Lower lobe of right lung (tissue), 2 donors: ENCODE data around the gene LRRC4C. TPM values are rescaled to one million over a fixed set of nuclear protein-coding genes. Genes with fewer than 3 reads are reported as not detected.

Source experiments
- ATAC-seq, 2 donors: fragments of 200-7000 bp; cut with Tn5 transposase; one replicate each; pipeline ENCODE4 v1.9.1; 2020 to 2022; ENCODE audit warnings: mild to moderate bottlenecking in 2 of 2, moderate library complexity in 2 of 2
- DNase-seq: peaks from one replicate; pipeline ENCODE4 v3.0.0-alpha.2; 2020
- H3K27ac ChIP-seq: fragments of 200-600 bp; one replicate; pipeline ENCODE4 v1.8.0; 2022
- H3K27me3 ChIP-seq: fragments of 200-600 bp; one replicate; pipeline ENCODE4 v1.8.0; 2022; ENCODE audit warnings: low read depth
- H3K36me3 ChIP-seq: fragments of 200-600 bp; one replicate; pipeline ENCODE4 v1.8.0; 2022; ENCODE audit warnings: mild to moderate bottlenecking
- H3K4me1 ChIP-seq: fragments of 200-600 bp; one replicate; pipeline ENCODE4 v1.8.0; 2022
- H3K4me3 ChIP-seq: fragments of 200-600 bp; one replicate; pipeline ENCODE4 v1.8.0; 2022; ENCODE audit warnings: mild to moderate bottlenecking
- H3K9me3 ChIP-seq: fragments of 200-600 bp; one replicate; pipeline ENCODE4 v1.8.0; 2022
- CTCF ChIP-seq: fragments of 200-600 bp; IDR thresholded peaks from one replicate; pipeline ENCODE4 v1.8.0; 2022; ENCODE audit warnings: antibody characterized with exemption, mild to moderate bottlenecking
- intact Hi-C: fragments of 100-400 bp; cut with DNase I; formaldehyde crosslinking; loops from one replicate; pipeline ENCODE4 v1.11.0; 2022
- total RNA-seq: library from RNA; stranded (reverse); fragmentation: NEBNext Ultra II Directional; extraction: Animal tissue kit (Norgen Biotek cat#: 25700); gene quantifications from one replicate; pipeline ENCODE4 v1.2.1, GENCODE V29; 2021
- donor health status: DM: no; HTN: yes; CAD: no; lungs with severe emphysema.

LRRC4C gene
- total RNA-seq, 1 donor from 2014 or later = 0.86 TPM

- Histone ChIP-seq H3K27me3 (no peaks in the 10 kb centered on the region), H3K4me1 (no peaks in the 10 kb centered on the region), H3K9me3 (no peaks in the 10 kb centered on the region), H3K4me3 (no peak overlapping the region), H3K36me3 (no peaks in the 10 kb centered on the region), H3K27ac (no peak overlapping the region)
- ATAC-seq (no peak), DNase-seq (no peak)
- TF ChIP-seq CTCF = peak; percentile 28
- intact Hi-C loops = no loop called here
Observed at GRCh38 chr11:40722179-40722795, 737.2 kb downstream of the LRRC4C start.

GRCh38 chr11:40716344-40717130 lies 742.9 kb downstream of the LRRC4C start:
- TF ChIP-seq CTCF = no peak
- DNase-seq (no peak), ATAC-seq (peak in 1 of 2 donors; percentile 70)
- Histone ChIP-seq H3K27me3 (no peaks in the 10 kb centered on the region), H3K36me3 (no peaks in the 10 kb centered on the region), H3K27ac (no peak overlapping the region), H3K9me3 (no peaks in the 10 kb centered on the region), H3K4me3 (no peak overlapping the region), H3K4me1 (no peaks in the 10 kb centered on the region)
- intact Hi-C loops = no loop called here

- TF ChIP-seq CTCF = no peak
- ATAC-seq (no peak), DNase-seq (no peak)
- Histone ChIP-seq H3K4me1 (no peaks in the 10 kb centered on the region), H3K4me3 (no peak overlapping the region), H3K36me3 (no peaks in the 10 kb centered on the region), H3K27ac (no peak overlapping the region), H3K27me3 (no peaks in the 10 kb centered on the region), H3K9me3 (no peaks in the 10 kb centered on the region)
- intact Hi-C loops = no loop called here
Observed at GRCh38 chr11:40713083-40713482, 746.4 kb downstream of the LRRC4C start.

GRCh38 chr11:40701027-40701426 lies 758.4 kb downstream of the LRRC4C start:
- H3K4me3 ChIP-seq = no peak overlapping the region
- intact Hi-C loops = no loop called here
- no peaks in the 10 kb centered on the region for H3K9me3 ChIP-seq
- ATAC-seq = no peak
- H3K27ac ChIP-seq = no peak overlapping the region
- no peaks in the 10 kb centered on the region for H3K36me3 ChIP-seq
- TF ChIP-seq CTCF = no peak
- no peaks in the 10 kb centered on the region for H3K4me1 ChIP-seq
- DNase-seq = no peak
- H3K27me3 ChIP-seq = no peaks in the 10 kb centered on the region

- DNase-seq (no peak), ATAC-seq (no peak)
- intact Hi-C loops = no loop called here
- Histone ChIP-seq H3K27me3 (no peaks in the 10 kb centered on the region), H3K4me1 (no peaks in the 10 kb centered on the region), H3K27ac (no peak overlapping the region), H3K9me3 (no peaks in the 10 kb centered on the region), H3K4me3 (no peak overlapping the region), H3K36me3 (no peaks in the 10 kb centered on the region)
- no peak for TF ChIP-seq CTCF
Observed at GRCh38 chr11:40689823-40690222, 769.6 kb downstream of the LRRC4C start.
